Measurements from ENCODE around the gene ZNF697.

Gene ZNF697

DNA sequence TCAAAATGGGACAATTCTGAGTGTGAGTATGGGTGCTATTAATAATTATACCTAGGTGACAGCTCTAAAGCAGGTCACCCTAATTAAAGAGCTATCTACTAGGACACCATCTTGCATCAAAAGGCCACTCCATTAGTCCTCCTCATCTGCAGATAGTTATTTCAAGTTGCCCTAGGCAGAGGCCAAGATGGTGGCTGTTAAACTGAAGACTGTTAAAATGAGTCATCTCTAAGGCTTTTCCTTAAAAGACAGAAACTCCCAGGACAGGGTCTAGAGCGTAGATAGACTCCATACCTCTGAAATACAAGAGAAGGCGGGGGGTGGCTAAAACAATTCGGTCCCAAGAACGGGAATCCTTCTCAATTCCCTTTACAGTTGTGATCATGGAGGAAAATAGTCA lies 4.5 kb upstream of the ZNF697 start:
- no peak for DNase-seq
- no peak overlapping the region for H3K4ac ChIP-seq (ENCODE audit: low read depth in 1 of 2, low read length in 2 of 2)
- no peak overlapping the region for H3K27ac ChIP-seq (ENCODE audit: low read length, poor library complexity, severe bottlenecking)
- no peak overlapping the region for H2BK120ac ChIP-seq (ENCODE audit: low read depth, low read length)
- H3K9me3 ChIP-seq (ENCODE audit: control insufficient read depth, low read length), result no peaks in the 10 kb centered on the region
- H3K4me1 ChIP-seq (ENCODE audit: control insufficient read depth, insufficient read depth, low read depth, low read length), result no peaks in the 10 kb centered on the region
- no peaks in the 10 kb centered on the region for H3K79me1 ChIP-seq (replicated peaks; ENCODE audit: low read length, poor library complexity, severe bottlenecking)
- H3K9ac ChIP-seq (ENCODE audit: low read length), result no peak overlapping the region
- H3K4me3 ChIP-seq (ENCODE audit: insufficient read depth in 1 of 2, low read depth in 1 of 2, low read length in 2 of 2), result no peak overlapping the region
- H3K23ac ChIP-seq (ENCODE audit: low read length in 2 of 2), result no peak overlapping the region
- no peaks in the 10 kb centered on the region for H3K36me3 ChIP-seq (ENCODE audit: control insufficient read depth in 1 of 2, insufficient read depth in 2 of 2, low read depth in 1 of 2, low read length in 2 of 2)
- no peak overlapping the region for H3K18ac ChIP-seq (ENCODE audit: low read depth in 1 of 2, low read length in 2 of 2)
- H4K91ac ChIP-seq (ENCODE audit: low read length), result no peak overlapping the region
- no peak overlapping the region for H2BK12ac ChIP-seq (ENCODE audit: low read length in 2 of 2)
- H3K14ac ChIP-seq (ENCODE audit: low read length in 2 of 2), result no peak overlapping the region
- no peak overlapping the region for H2BK5ac ChIP-seq (ENCODE audit: low read depth, low read length, poor library complexity, severe bottlenecking)
- H2AFZ ChIP-seq (ENCODE audit: low read depth, low read length), result no peak overlapping the region
- no peak overlapping the region for H2BK15ac ChIP-seq (ENCODE audit: low read depth, poor library complexity, severe bottlenecking)
- H4K8ac ChIP-seq (ENCODE audit: low read length), result no peak overlapping the region
- H3K4me2 ChIP-seq (ENCODE audit: low read length, poor library complexity, severe bottlenecking), result no peak overlapping the region
- WGBS, result no CpG with 5 or more reads among the region's 4 CpGs
- H2AK5ac ChIP-seq (ENCODE audit: low read length, severe bottlenecking), result no peak overlapping the region
- peaks cover 0 to 7% of the 10 kb centered on the region in 2 experiments for H3K27me3 ChIP-seq (ENCODE audit: control insufficient read depth in 1 of 2, insufficient read depth in 1 of 2, low read length in 2 of 2)

- no peak overlapping the region for H4K8ac ChIP-seq (ENCODE audit: low read length)
- DNase-seq, result no peak
- H3K4ac ChIP-seq (ENCODE audit: low read depth in 1 of 2, low read length in 2 of 2), result no peak overlapping the region
- no peak overlapping the region for H3K4me2 ChIP-seq (ENCODE audit: low read length, poor library complexity, severe bottlenecking)
- H2BK5ac ChIP-seq (ENCODE audit: low read depth, low read length, poor library complexity, severe bottlenecking), result no peak overlapping the region
- H2BK15ac ChIP-seq (ENCODE audit: low read depth, poor library complexity, severe bottlenecking), result no peak overlapping the region
- WGBS, result 75% methylated on average over 1 of the region's 1 CpG
- no peak overlapping the region for H3K4me3 ChIP-seq (ENCODE audit: insufficient read depth in 1 of 2, low read depth in 1 of 2, low read length in 2 of 2)
- H3K36me3 ChIP-seq (ENCODE audit: control insufficient read depth in 1 of 2, insufficient read depth in 2 of 2, low read depth in 1 of 2, low read length in 2 of 2), result no peaks in the 10 kb centered on the region
- H3K27ac ChIP-seq (ENCODE audit: low read length, poor library complexity, severe bottlenecking), result no peak overlapping the region
- H3K79me1 ChIP-seq (replicated peaks; ENCODE audit: low read length, poor library complexity, severe bottlenecking), result no peaks in the 10 kb centered on the region
- H4K91ac ChIP-seq (ENCODE audit: low read length), result no peak overlapping the region
- H3K9me3 ChIP-seq (ENCODE audit: control insufficient read depth, low read length), result no peaks in the 10 kb centered on the region
- H2BK120ac ChIP-seq (ENCODE audit: low read depth, low read length), result no peak overlapping the region
- no peak overlapping the region for H2AK5ac ChIP-seq (ENCODE audit: low read length, severe bottlenecking)
- H3K9ac ChIP-seq (ENCODE audit: low read length), result no peak overlapping the region
- no peaks in the 10 kb centered on the region for H3K4me1 ChIP-seq (ENCODE audit: control insufficient read depth, insufficient read depth, low read depth, low read length)
- H2BK12ac ChIP-seq (ENCODE audit: low read length in 2 of 2), result no peak overlapping the region
- H2AFZ ChIP-seq (ENCODE audit: low read depth, low read length), result no peak overlapping the region
- H3K14ac ChIP-seq (ENCODE audit: low read length in 2 of 2), result no peak overlapping the region
- H3K23ac ChIP-seq (ENCODE audit: low read length in 2 of 2), result no peak overlapping the region
- peaks cover 0 to 7% of the 10 kb centered on the region in 2 experiments for H3K27me3 ChIP-seq (ENCODE audit: control insufficient read depth in 1 of 2, insufficient read depth in 1 of 2, low read length in 2 of 2)
- H3K18ac ChIP-seq (ENCODE audit: low read depth in 1 of 2, low read length in 2 of 2), result no peak overlapping the region
Measured at GRCh38 chr1:119651641-119652040, 3.6 kb upstream of the ZNF697 start.

DNA sequence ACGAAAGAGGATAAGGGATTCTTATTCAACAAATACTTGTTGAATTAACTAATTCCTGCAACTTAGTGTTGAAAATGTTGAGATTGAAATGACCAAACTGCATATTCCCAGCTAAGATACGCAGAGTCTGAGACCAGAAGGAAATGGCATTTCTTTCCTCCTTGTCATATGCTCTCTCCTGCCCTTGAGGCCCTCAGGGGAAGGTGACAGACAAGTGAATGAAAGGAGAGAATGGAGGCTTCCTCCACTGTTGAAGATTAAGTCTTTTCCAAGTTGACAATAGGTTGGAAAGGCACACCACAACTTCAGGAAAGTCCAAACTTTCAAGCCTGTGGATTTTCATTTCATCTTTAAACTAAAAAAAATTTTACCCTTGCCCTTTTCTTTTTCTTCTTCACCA lies 3.1 kb upstream of the ZNF697 start:
- H3K18ac ChIP-seq (ENCODE audit: low read depth in 1 of 2, low read length in 2 of 2), result no peak overlapping the region
- H4K91ac ChIP-seq (ENCODE audit: low read length), result no peak overlapping the region
- H2BK15ac ChIP-seq (ENCODE audit: low read depth, poor library complexity, severe bottlenecking), result no peak overlapping the region
- no peak overlapping the region for H3K14ac ChIP-seq (ENCODE audit: low read length in 2 of 2)
- no peak overlapping the region for H2AFZ ChIP-seq (ENCODE audit: low read depth, low read length)
- 79% methylated on average over 2 of the region's 2 CpGs for WGBS
- no peak overlapping the region for H2BK120ac ChIP-seq (ENCODE audit: low read depth, low read length)
- no peak overlapping the region for H3K9ac ChIP-seq (ENCODE audit: low read length)
- H2BK5ac ChIP-seq (ENCODE audit: low read depth, low read length, poor library complexity, severe bottlenecking), result no peak overlapping the region
- no peak for DNase-seq
- H3K4me3 ChIP-seq (ENCODE audit: insufficient read depth in 1 of 2, low read depth in 1 of 2, low read length in 2 of 2), result no peak overlapping the region
- peak overlapping the region; percentile 13 for H2AK5ac ChIP-seq (ENCODE audit: low read length, severe bottlenecking)
- no peak overlapping the region for H4K8ac ChIP-seq (ENCODE audit: low read length)
- no peak overlapping the region for H3K23ac ChIP-seq (ENCODE audit: low read length in 2 of 2)
- H3K27ac ChIP-seq (ENCODE audit: low read length, poor library complexity, severe bottlenecking), result no peak overlapping the region
- H3K4me1 ChIP-seq (ENCODE audit: control insufficient read depth, insufficient read depth, low read depth, low read length), result no peaks in the 10 kb centered on the region
- H3K79me1 ChIP-seq (replicated peaks; ENCODE audit: low read length, poor library complexity, severe bottlenecking), result no peaks in the 10 kb centered on the region
- no peaks in the 10 kb centered on the region for H3K36me3 ChIP-seq (ENCODE audit: control insufficient read depth in 1 of 2, insufficient read depth in 2 of 2, low read depth in 1 of 2, low read length in 2 of 2)
- no peak overlapping the region for H3K4ac ChIP-seq (ENCODE audit: low read depth in 1 of 2, low read length in 2 of 2)
- no peaks in the 10 kb centered on the region for H3K9me3 ChIP-seq (ENCODE audit: control insufficient read depth, low read length)
- H2BK12ac ChIP-seq (ENCODE audit: low read length in 2 of 2), result no peak overlapping the region
- no peak overlapping the region for H3K4me2 ChIP-seq (ENCODE audit: low read length, poor library complexity, severe bottlenecking)
- peaks cover 0 to 7% of the 10 kb centered on the region in 2 experiments for H3K27me3 ChIP-seq (ENCODE audit: control insufficient read depth in 1 of 2, insufficient read depth in 1 of 2, low read length in 2 of 2)

DNA sequence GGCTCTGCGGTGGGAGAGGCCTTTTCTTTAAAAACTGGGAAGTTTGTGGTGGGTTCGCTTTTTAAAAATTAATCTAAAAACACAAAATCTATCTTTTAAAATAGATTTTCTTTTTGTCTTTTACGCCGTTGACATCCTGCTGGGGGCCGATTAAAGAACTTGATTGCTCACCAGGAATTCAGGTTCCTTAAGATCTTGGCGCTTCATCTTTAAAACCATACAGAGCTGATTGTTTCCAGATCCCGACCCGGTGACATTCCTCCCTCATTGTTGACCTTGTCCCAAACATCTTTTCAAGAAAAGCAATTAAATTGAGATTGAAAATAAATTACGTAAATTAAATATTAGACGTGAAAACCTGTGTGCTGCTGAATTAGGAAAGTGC lies 546 bp upstream of the ZNF697 start:
- Histone ChIP-seq H3K4ac (ENCODE audit: low read depth in 1 of 2, low read length in 2 of 2) (no peak overlapping the region), H2AFZ (ENCODE audit: low read depth, low read length) (no peak overlapping the region), H3K23ac (ENCODE audit: low read length in 2 of 2) (no peak overlapping the region), H3K4me3 (ENCODE audit: insufficient read depth in 1 of 2, low read depth in 1 of 2, low read length in 2 of 2) (peak overlapping the region; percentile 95 to 97), H3K36me3 (ENCODE audit: control insufficient read depth in 1 of 2, insufficient read depth in 2 of 2, low read depth in 1 of 2, low read length in 2 of 2) (no peaks in the 10 kb centered on the region), H3K9ac (ENCODE audit: low read length) (peak overlapping the region; percentile 94), H3K27me3 (ENCODE audit: control insufficient read depth in 1 of 2, insufficient read depth in 1 of 2, low read length in 2 of 2) (peaks cover 0 to 7% of the 10 kb centered on the region in 2 experiments), H3K9me3 (ENCODE audit: control insufficient read depth, low read length) (no peaks in the 10 kb centered on the region), H3K27ac (ENCODE audit: low read length, poor library complexity, severe bottlenecking) (peak overlapping the region; percentile 88), H3K79me1 (replicated peaks; ENCODE audit: low read length, poor library complexity, severe bottlenecking) (no peaks in the 10 kb centered on the region), H4K91ac (ENCODE audit: low read length) (no peak overlapping the region), H2AK5ac (ENCODE audit: low read length, severe bottlenecking) (no peak overlapping the region), H3K14ac (ENCODE audit: low read length in 2 of 2) (no peak overlapping the region), H3K18ac (ENCODE audit: low read depth in 1 of 2, low read length in 2 of 2) (peak overlapping the region; percentile 77 to 85), H3K4me2 (ENCODE audit: low read length, poor library complexity, severe bottlenecking) (peak overlapping the region; percentile 44), H2BK120ac (ENCODE audit: low read depth, low read length) (peak overlapping the region; percentile 50), H2BK15ac (ENCODE audit: low read depth, poor library complexity, severe bottlenecking) (no peak overlapping the region), H2BK5ac (ENCODE audit: low read depth, low read length, poor library complexity, severe bottlenecking) (peak overlapping the region; percentile 58), H3K4me1 (ENCODE audit: control insufficient read depth, insufficient read depth, low read depth, low read length) (no peaks in the 10 kb centered on the region), H4K8ac (ENCODE audit: low read length) (peak overlapping the region; percentile 69), H2BK12ac (ENCODE audit: low read length in 2 of 2) (no peak overlapping the region)
- DNase-seq, result no peak
- WGBS, result 14% methylated on average over 8 of the region's 10 CpGs
